Panc1 (cell line): ENCODE data around the gene PRSS16.

Experiments
- CTCF ChIP-seq: fragments of 450-650 bp; IDR thresholded peaks from 2 replicates; pipeline ENCODE4 v1.5.1; 2017; ENCODE audit warnings: mild to moderate bottlenecking
- POLR2AphosphoS5 ChIP-seq: IDR thresholded peaks from 2 replicates; pipeline ENCODE4 v1.6.1; 2012; ENCODE audit warnings: mild to moderate bottlenecking, low read depth, low read length, moderate library complexity
- SIN3A ChIP-seq: IDR thresholded peaks from 2 replicates; pipeline ENCODE4 v1.6.1; 2012; ENCODE audit warnings: low read depth, mild to moderate bottlenecking, low read length, moderate library complexity, borderline replicate concordance; ENCODE audit not compliant: insufficient read depth

- TF ChIP-seq CTCF = no peak
- TF ChIP-seq SIN3A = no peak
- TF ChIP-seq POLR2AphosphoS5 = peak; percentile 39; the same call in 1 of the 2 replicates
Measured at GRCh38 chr6:27290065-27290849, 42.8 kb downstream of the PRSS16 start.
